GM12891 (cell line): Measurements from ENCODE around the gene UCP3.

Source experiments
- PAX5 ChIP-seq: IDR thresholded peaks from 2 replicates; pipeline ENCODE4 v1.6.1; 2011; ENCODE audit warnings: low read length, moderate library complexity, mild to moderate bottlenecking; ENCODE audit not compliant: insufficient read depth, severe bottlenecking
- POLR2A ChIP-seq: IDR thresholded peaks from 2 replicates; pipeline ENCODE4 v1.6.1; 2011; ENCODE audit warnings: low read depth, low read length, control low read depth
- POLR2AphosphoS5 ChIP-seq: IDR thresholded peaks from 2 replicates; pipeline ENCODE4 v1.6.1; 2011; ENCODE audit warnings: low read depth, low read length, control low read depth
- POU2F2 ChIP-seq: IDR thresholded peaks from 2 replicates; pipeline ENCODE4 v1.6.1; 2011; ENCODE audit warnings: low read depth, mild to moderate bottlenecking, control low read depth, low read length, moderate library complexity
- SPI1 ChIP-seq: IDR thresholded peaks from 2 replicates; pipeline ENCODE4 v1.6.1; 2011; ENCODE audit warnings: low read depth, low read length, control low read depth
- TAF1 ChIP-seq: IDR thresholded peaks from 2 replicates; pipeline ENCODE4 v1.6.1; 2011; ENCODE audit warnings: low read depth, low read length, control low read depth

DNA sequence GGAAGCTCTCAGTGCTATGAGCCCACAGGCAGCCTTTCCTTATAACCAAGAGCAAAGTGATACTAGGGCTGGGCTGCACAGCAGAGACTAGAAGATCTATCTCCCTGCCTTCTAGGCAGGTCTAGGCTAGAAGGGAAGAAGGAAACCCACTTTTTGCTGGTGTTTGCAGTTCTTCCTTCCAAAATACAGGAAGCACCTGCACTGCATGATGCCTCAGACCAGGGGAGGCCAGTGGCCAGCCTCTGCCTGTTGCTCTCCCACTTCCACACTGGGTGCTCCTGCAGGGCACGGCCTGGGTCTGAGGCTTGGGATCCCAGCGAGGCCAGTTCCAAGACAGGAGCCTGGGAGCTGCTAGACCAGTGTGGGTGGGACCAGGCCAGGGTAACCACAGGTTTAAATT is 6.0 kb upstream of the UCP3 start:
- TF ChIP-seq POLR2A, result no peak
- no peak for TF ChIP-seq TAF1
- no peak for TF ChIP-seq SPI1
- no peak for TF ChIP-seq POLR2AphosphoS5
- no peak for TF ChIP-seq POU2F2
- TF ChIP-seq PAX5, result no peak
